Measurements from ENCODE around the gene ADIRF. TPM values are rescaled to one million over a fixed set of nuclear protein-coding genes. Genes with fewer than 3 reads are reported as not detected.

ADIRF gene
- polyA plus RNA-seq, 10 donors: 2.3 to 6.0 (median 3.6) TPM

GRCh38 chr10:86960003-86960862, 8.0 kb upstream of the ADIRF start:
- peak in 1 of 3 donors; percentile 74 for DNase-seq

- DNase-seq: no peak
Measured at GRCh38 chr10:86960863-86961434, 7.3 kb upstream of the ADIRF start.

- DNase-seq: no peak
Measured at GRCh38 chr10:86961481-86962091, 6.7 kb upstream of the ADIRF start.

- DNase-seq: no peak
Measured at GRCh38 chr10:86962136-86962980, 5.9 kb upstream of the ADIRF start.

GRCh38 chr10:86962981-86963310, 5.3 kb upstream of the ADIRF start:
- DNase-seq: no peak

DNA sequence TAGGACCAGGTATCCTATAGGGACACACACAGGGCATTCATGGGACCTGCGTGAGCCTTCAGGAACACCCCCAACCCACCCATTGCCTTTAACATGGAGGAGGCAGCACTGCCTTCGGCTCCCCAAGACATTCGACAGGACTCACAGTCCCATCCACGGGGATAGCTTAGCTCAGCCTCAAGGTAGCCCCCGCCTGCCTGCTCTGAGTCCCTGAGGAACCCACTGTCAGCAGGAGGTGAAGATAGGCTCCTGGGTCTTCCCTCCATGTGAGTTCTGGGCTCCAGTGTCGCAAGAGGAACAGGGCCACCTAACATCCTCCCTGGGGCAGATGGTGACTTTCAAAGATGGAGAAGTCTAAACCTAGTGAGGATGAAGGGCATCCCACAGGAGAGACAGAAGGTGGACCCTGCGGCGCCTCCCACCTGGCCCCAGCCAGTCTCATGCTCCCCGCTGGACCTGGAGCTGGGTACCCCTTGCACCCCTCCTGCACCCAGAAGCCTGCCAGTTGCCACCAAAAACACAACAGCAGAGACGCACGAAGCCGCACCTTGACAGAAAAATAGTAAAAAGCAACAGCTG, 4.9 kb upstream of the ADIRF start:
- DNase-seq: no peak

DNA sequence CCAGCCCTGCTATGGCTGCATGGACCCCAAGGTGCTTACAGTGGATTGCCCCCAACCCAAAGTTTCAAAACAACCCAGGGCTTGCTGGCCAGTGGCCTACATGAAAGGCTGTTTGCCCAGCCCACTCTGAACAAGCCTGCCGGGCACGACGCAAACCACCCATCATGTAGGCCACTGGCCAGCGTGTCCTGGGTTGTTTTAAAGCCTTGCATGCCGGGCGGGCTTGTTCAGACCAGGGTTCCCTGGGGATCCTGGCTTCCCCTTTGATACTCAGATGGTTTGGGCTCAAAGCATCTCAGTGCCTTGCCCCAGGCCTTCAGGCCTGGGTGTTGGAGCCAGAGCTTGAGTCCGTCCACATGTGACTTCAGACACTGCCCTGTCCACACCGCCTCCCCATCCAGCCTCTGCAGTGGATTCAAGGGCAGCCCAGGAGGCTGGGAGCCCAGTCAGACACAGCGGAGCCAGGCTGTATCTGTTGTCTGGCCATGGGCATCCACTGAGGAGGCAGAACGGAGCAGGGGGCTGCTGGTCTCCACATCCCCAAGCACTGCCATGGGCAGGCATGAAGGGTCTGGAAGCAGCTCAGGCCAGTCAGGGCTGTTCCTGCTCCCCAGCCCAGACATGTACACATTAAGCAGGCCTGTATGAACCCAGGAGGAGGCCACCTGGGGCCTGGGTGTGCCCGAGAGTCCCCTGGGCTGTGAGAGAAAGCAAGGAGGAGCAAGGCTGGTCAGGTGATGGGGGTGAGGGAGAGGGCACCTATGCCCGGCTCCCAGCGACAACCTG, 4.0 kb upstream of the ADIRF start:
- DNase-seq: no peak

DNA sequence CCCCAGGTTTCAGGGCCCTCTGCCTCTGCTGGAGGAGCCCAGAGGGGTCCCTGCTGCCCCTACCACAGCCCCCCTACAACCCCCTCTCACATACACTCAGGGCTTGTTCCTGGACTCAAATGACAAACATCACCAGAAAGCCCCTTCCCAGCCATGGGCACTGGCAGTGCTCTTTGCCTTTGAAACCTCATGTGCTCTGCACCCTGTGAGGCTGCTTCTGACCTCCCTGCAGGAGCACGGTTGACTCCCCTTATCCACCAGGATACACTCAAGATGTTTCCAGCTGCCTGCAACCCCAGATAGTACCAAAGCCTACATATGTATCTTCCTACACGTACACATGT, 3.5 kb upstream of the ADIRF start:
- DNase-seq: no peak

GRCh38 chr10:86965986-86966654, 2.2 kb upstream of the ADIRF start:
- no peak for DNase-seq

DNA sequence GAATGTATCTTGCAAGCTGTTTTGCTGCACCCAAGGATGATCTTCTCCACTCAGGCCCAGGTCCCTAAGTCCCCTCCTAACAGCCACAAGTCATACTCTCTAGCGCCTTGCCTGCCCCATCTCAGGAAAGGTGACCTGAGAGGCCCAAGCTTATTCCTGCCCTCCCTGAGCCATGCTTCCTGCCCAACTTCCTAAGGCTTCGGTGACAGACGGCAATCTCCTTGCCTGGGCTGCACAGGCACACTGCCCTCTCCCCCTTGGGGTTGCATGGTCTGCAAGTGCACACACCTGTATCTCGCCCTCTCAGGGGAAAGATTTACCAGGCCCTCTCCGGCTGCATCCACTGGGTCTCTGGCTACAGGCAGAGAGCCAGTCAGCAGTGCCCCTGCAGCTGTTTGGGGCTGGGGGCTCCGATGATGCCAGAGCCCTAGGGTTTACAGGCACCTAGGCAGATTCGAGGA, 771 bp upstream of the ADIRF start:
- no peak for DNase-seq

GRCh38 chr10:86968994-86969355, 693 bp downstream of the ADIRF start:
- no peak for DNase-seq

DNA sequence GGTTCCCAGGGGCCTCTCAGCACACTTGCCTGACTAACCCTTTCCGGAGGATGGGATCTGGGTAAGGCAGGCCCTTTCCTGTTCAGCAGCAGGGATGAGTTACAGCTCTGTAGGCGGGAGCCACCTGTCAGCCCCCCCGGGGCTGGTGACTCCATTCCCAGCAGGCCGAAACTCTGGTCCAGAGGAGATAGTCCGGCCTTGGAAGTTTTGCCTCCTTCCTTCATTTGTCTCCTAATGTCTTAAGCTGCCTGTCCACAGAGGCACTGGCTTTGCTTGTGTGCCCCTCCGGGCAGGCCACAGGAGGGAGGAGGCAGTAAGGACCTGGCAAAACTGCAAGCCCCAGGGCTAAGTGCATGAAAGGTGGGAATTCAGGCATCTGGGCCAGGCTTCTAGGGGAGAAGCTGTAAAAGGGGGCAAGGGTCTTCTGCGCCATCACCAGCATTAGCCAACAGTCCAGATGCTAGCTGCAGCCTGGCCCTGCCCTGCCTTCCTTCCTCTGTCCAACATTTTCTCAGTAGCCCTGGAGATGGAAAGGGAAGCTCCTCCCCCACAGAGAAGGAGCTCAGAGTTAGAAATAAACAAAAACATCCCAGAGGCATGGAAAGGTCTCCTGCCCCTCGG, 1.2 kb downstream of the ADIRF start:
- peak in 1 of 3 donors; percentile 76 for DNase-seq

DNA sequence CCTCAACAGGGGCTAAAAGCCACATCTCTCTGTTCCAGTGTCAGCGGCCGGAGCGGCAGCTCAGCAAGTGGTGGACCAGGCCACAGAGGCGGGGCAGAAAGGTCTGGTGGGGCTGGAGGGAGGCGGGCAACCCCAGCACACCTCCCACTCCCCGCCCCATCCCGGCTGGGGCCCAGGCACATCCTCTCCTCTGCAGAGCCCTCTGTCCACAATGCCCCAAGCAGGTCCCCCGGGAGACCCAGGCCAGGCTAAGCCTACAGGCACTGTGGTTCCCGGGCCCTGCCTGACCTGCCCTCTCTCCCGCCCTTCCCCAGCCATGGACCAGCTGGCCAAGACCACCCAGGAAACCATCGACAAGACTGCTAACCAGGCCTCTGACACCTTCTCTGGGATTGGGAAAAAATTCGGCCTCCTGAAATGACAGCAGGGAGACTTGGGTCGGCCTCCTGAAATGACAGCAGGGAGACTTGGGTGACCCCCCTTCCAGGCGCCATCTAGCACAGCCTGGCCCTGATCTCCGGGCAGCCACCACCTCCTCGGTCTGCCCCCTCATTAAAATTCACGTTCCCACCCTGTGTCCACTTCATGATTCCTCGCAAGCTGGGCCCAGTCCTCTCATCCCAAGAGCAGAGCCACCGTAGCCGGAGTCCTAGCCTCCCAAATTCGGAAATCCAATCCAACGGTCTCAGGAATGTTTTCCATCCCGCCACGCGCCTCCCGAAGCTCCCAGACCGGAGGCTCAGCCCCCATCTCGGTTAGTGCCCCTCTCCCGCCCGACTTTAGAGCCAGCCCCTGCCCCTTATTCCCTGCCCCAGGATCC, 2.1 kb downstream of the ADIRF start:
- peak in 1 of 3 donors; percentile 75 for DNase-seq

DNA sequence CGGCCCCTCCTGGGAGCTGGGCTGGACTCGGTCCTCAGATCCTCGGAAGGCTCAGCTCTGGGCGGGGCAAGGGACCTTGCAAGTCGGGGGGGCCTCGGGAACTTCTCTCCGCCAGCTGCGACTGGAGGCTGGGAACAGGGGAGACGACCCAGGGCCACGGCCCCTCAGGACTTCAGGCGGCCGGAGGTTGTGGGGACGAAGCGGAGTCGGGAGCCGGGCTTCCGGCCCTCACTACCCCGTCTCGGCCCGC, 2.6 kb downstream of the ADIRF start:
- peak in 1 of 3 donors; percentile 95 for DNase-seq

- peak in 2 of 3 donors; percentile 83 to 91 for DNase-seq
Measured at GRCh38 chr10:86971232-86971991, 3.1 kb downstream of the ADIRF start.

GRCh38 chr10:86972613-86973380, 4.5 kb downstream of the ADIRF start:
- peak in 1 of 3 donors; percentile 34 for DNase-seq

DNA sequence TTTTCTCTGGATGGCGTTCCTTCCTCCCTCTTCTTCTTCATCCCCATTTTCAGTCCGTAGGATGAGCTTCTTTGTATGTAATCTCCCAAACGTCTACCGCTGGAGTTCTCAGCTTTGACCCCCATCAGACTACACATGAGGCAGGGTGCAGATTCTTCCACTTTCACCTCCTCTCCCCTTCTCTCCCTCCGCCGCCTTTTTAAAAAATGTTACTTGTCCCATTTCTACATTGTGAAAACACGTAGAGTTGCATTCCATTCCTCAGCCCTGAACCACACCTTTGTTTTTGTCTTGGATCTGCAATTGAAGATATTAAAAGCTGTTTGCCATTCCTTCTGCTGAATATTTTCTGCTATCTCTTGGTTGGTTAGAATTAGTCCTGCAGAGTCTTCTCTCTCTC, 6.2 kb downstream of the ADIRF start:
- DNase-seq: no peak

All from muscle of back (tissue), 11 donors.